GM19351 (cell line): Measurements from ENCODE around the gene PLEKHG4B.

Experiments used
- ATAC-seq: cut with Tn5 transposase; IDR thresholded peaks from one replicate; pipeline ENCODE4 v1.9.1; 2021; ENCODE audit warnings: mild to moderate bottlenecking, moderate library complexity; ENCODE audit not compliant: unreplicated experiment

PLEKHG4B gene

GRCh38 chr5:128446-128845 lies 36.5 kb downstream of the PLEKHG4B start:
- no peak for ATAC-seq

DNA sequence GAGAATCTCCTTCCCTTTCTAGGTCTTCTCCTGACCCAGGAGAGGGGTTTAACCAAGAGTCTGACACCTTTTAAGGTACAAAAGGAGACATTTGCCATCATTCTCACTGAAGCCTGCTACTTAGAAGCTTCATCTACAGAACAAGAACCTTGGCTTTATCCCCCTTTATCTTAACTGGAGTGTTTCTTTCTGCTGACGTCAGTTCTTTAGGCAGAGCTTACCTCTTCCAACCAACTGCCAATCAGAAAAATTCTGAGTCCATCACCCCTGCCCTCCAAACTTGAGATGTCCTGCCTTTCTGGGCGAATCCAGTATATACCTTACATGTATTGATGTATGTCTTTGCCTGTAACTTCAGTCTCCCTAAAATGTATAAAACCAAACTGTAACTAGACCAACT lies 37.2 kb downstream of the PLEKHG4B start:
- ATAC-seq = no peak

DNA sequence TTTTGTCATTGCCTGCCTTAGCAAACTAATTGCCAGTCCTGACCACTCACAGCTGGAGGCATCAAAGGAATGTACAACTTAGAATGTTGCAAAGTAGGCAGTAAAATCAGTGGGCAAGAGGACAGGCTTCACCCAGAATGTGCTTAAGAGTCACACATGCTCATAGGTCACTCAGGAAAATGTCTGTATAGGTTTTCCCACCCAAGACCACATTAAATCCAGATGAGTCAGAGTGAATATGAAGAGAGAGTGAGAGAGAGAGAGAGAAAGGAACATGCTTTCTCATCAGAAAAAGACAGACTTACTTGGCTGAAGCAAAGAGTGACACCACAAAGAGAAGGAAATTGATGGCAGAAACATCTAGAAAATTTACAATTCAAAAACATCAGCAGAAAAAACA lies 37.9 kb downstream of the PLEKHG4B start:
- ATAC-seq = no peak

DNA sequence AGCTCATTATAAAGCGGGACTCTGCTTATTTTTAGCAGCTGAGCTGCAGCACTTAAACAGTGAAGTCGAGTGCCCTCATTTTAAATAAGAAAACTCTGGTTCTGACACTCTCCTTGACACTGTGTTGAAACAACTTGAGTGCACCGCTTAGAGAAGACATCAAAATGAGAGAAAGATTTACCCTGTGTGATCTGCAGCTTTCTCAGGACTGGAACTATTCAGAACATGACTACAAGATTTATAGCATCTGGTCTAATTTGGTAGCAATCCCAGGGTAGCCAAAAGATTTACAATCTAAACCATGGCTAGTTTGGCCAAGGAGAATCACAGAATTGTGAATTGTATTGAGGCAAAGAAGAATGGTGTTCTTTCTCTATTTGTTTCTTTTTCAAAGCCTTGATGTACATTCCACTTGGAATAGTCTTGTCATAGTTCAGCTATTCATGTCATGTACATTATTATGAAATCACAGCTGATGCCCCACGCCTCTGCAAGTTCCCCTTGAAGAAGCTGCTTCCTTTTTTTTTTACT lies 38.7 kb downstream of the PLEKHG4B start:
- no peak for ATAC-seq

DNA sequence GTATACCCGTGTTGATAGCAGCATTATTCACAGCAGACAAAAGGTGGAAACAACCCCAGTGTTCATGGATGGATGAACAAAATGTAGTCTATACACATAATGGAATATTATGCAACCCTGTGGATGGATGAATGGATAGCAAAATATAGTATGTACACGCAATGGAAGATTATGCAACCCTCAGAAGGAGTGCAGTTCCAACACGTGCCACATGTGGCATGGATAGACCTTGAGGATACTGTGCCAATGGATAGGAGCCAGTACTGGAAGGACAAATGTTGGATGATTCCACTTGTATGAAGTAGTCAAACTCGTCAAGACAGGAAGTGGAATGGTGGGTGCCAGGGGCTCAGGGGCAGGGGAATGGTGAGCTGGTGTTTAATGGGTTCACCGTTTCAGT lies 44.9 kb downstream of the PLEKHG4B start:
- no peak for ATAC-seq

- ATAC-seq = no peak
Measured at GRCh38 chr5:137741-138140, 45.8 kb downstream of the PLEKHG4B start.

GRCh38 chr5:138936-139335 lies 47.0 kb downstream of the PLEKHG4B start:
- no peak for ATAC-seq

DNA sequence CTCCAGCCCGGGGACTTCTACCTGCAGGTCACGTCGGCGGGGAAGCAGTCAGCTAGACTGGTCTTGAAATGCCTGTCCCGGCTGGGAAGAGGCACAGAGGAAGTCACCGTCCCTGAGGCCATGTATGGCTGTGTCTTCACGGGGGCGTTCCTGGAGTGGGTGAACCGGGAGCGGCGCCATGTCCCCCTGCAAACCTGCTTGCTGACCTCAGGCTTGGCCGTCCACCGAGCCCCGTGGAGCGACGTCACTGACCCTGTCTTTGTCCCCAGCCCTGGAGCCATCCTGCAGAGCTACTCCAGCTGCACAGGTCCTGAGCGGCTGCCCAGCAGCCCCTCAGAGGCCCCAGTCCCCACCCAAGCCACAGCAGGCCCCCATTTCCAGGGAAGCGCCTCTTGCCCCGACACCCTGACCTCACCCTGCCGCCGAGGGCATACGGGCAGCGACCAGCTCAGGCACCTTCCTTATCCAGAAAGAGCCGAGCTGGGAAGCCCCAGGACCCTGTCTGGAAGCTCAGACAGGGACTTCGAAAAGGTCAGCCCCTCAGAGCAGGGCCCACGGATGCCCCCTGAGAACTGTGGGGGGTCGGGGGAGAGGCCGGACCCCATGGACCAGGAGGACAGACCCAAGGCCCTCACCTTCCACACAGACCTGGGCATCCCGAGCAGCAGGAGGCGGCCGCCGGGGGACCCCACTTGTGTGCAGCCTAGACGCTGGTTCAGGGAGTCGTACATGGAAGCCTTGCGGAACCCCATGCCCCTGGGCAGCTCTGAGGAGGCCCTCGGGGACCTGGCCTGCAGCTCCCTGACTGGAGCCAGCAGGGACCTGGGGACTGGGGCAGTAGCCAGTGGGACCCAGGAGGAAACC lies 47.8 kb downstream of the PLEKHG4B start:
- ATAC-seq = no peak

DNA sequence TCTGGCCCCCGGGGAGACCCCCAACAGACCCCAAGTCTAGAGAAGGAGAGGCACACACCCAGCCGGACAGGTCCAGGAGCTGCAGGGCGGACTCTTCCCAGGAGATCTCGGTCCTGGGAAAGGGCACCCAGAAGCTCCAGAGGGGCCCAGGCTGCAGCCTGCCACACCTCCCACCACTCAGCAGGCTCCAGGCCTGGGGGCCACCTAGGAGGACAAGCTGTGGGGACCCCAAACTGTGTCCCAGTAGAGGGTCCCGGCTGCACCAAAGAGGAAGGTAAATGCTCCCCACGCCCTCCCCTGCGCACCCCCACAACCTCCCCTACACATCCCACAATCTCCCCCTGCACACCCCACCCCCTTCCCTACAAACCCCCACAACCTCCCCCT lies 48.5 kb downstream of the PLEKHG4B start:
- ATAC-seq = no peak

DNA sequence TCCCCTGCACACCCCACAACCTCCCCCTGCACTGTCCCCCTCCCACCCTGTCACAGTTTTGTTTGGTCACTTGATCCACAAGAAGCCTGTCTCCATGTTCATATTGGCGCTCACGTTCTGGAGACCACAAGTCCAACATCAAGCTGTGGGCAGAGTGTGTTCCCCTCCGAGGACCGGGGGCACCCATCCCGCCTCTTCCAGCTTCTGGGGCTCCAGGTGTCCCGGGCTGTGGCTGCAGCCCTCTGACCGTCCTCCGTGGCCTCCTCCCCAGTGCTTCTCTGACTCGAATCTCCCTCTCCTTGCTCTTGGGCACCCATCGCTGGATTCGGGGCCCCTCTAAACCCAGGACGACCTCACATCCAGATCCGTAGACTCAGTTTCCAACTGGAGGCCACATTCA lies 49.2 kb downstream of the PLEKHG4B start:
- ATAC-seq = no peak

- no peak for ATAC-seq
Measured at GRCh38 chr5:141761-142160, 49.8 kb downstream of the PLEKHG4B start.

GRCh38 chr5:142246-142810 lies 50.4 kb downstream of the PLEKHG4B start:
- no peak for ATAC-seq

GRCh38 chr5:143041-143440 lies 51.1 kb downstream of the PLEKHG4B start:
- ATAC-seq = no peak

DNA sequence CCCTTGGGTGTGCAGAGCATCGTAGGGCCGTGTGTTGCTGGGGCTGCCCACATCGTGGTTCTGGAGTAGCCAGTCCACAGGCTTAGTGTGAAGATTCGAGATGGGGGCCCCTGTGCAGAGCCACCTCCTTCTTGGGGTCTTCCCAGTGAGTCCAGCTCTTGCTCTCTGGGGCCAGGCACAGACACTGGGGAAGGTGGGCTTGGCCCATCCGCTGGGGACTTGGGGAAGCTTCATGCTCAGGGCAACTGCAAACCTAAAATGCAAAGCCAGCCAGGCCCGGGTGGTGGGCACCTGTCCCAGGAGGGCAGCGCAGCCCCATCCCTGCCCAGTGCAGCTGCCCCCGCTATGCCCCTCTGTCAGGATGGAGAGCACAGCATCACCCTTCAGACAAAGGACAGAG lies 53.0 kb downstream of the PLEKHG4B start:
- ATAC-seq = no peak

GRCh38 chr5:145585-146323 lies 53.8 kb downstream of the PLEKHG4B start:
- ATAC-seq = no peak

DNA sequence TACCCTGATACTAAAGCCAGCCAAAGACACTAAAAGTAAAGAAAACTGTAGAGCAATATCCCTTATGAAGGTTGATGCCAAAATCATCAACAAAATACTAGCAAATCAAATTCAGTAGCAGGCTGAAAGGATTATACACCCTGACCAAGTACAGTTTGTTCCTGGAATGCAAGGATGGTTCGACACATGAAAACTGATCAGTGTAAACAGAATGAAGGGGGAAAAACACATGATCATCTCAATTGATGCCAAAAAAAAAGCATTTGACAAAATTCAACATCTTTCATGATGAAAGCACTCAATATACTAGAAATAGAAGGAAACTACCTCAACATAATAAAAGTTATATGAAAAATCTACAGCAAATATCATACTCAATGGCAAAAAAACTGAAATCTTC lies 55.8 kb downstream of the PLEKHG4B start:
- no peak for ATAC-seq

GRCh38 chr5:149745-150485 lies 57.9 kb downstream of the PLEKHG4B start:
- no peak for ATAC-seq

- no peak for ATAC-seq
Measured at GRCh38 chr5:150746-151145, 58.8 kb downstream of the PLEKHG4B start.

GRCh38 chr5:152077-152476 lies 60.1 kb downstream of the PLEKHG4B start:
- ATAC-seq = no peak

GRCh38 chr5:153256-153655 lies 61.3 kb downstream of the PLEKHG4B start:
- no peak for ATAC-seq

DNA sequence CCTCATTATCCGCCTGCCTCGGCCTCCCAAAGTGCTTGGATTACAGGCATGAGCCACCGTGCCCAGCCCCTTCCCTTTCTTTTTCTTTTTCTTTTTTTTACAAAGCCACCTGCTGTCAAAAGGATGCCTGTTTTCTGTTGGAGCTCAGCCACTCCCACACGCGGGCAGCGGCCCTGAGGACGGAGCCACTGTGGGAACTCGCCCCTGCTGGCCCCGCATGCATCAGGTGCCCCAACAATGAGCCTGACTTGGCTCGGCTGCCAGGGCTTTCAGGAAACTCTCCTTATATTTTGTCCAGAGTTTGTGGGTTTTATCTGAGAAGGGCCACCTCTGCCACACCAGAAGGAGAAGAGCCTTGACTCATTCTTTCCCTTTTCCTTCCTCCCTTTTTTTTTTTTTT lies 62.3 kb downstream of the PLEKHG4B start:
- ATAC-seq = no peak
